Loucy (cell line): ENCODE results near the gene PLAC1.

Experiments used
- H2AFZ ChIP-seq: fragments of 200-600 bp; sonication (generic); 2 replicates; pipeline ENCODE4 v1.6.0; 2016; ENCODE audit warnings: antibody characterized with exemption, mild to moderate bottlenecking, low read length, moderate library complexity
- H3F3A ChIP-seq: fragments of 200-600 bp; 2 replicates; pipeline ENCODE4 v1.6.0; 2016; ENCODE audit warnings: antibody characterized with exemption, low read depth, mild to moderate bottlenecking
- H3K27me3 ChIP-seq: fragments of 200-600 bp; sonication (generic); 2 replicates; pipeline ENCODE4 v1.6.1; 2014; ENCODE audit warnings: low read length, mild to moderate bottlenecking; ENCODE audit not compliant: insufficient read depth, poor library complexity, severe bottlenecking
- H3K36me3 ChIP-seq: fragments of 200-600 bp; sonication (generic); 2 replicates; pipeline ENCODE4 v1.6.1; 2016; ENCODE audit warnings: low read length; ENCODE audit not compliant: insufficient read depth
- H3K4me1 ChIP-seq: fragments of 200-600 bp; sonication (generic); 2 replicates; pipeline ENCODE4 v1.5.1; 2014; ENCODE audit warnings: low read length, mild to moderate bottlenecking; ENCODE audit not compliant: insufficient read depth, poor library complexity, severe bottlenecking
- H3K4me2 ChIP-seq: fragments of 200-600 bp; sonication (generic); 2 replicates; pipeline ENCODE4 v1.6.0; 2014; ENCODE audit warnings: antibody characterized with exemption, low read length, low read depth, mild to moderate bottlenecking; ENCODE audit not compliant: poor library complexity, severe bottlenecking
- H3K4me3 ChIP-seq: fragments of 200-600 bp; sonication (generic); 2 replicates; pipeline ENCODE4 v1.5.1; 2014; ENCODE audit warnings: low read length, mild to moderate bottlenecking, mixed read lengths; ENCODE audit not compliant: poor library complexity, severe bottlenecking
- H3K79me2 ChIP-seq: fragments of 200-600 bp; sonication (generic); 2 replicates; pipeline ENCODE4 v1.6.1; 2014; ENCODE audit warnings: low read length; ENCODE audit not compliant: insufficient read depth
- H3K9ac ChIP-seq: fragments of 200-600 bp; sonication (generic); 2 replicates; pipeline ENCODE4 v1.6.0; 2014; ENCODE audit warnings: mild to moderate bottlenecking, low read depth, low read length, moderate library complexity; ENCODE audit not compliant: poor library complexity, severe bottlenecking
- H3K9me2 ChIP-seq: fragments of 200-600 bp; sonication (generic); replicated peaks from 2 replicates; pipeline ENCODE4 v1.6.1; 2016; ENCODE audit warnings: low read depth, low read length, mixed read lengths
- H3K9me3 ChIP-seq: fragments of 200-600 bp; sonication (generic); 2 replicates; pipeline ENCODE4 v1.6.1; 2014; ENCODE audit warnings: mild to moderate bottlenecking, antibody characterized with exemption, low read length, low read depth; ENCODE audit not compliant: insufficient read depth
- H4K20me1 ChIP-seq: fragments of 200-600 bp; sonication (generic); 2 replicates; pipeline ENCODE4 v1.6.0; 2014; ENCODE audit warnings: antibody characterized with exemption, low read length, mild to moderate bottlenecking; ENCODE audit not compliant: insufficient read depth, poor library complexity, severe bottlenecking
- EZH2phosphoT487 ChIP-seq: fragments of 200-600 bp; IDR thresholded peaks from 2 replicates; pipeline ENCODE4 v1.6.1; 2018; ENCODE audit warnings: antibody characterized with exemption, mild to moderate bottlenecking, moderate library complexity, borderline replicate concordance
- TF ChIP-seq, protein P1 (sequence below): fragments of 200-600 bp; sonication (generic); conservative IDR thresholded peaks from 2 replicates; pipeline ENCODE4 v1.5.1; 2014; ENCODE audit warnings: mild to moderate bottlenecking, antibody characterized with exemption, low read length

The PLAC1 gene

DNA sequence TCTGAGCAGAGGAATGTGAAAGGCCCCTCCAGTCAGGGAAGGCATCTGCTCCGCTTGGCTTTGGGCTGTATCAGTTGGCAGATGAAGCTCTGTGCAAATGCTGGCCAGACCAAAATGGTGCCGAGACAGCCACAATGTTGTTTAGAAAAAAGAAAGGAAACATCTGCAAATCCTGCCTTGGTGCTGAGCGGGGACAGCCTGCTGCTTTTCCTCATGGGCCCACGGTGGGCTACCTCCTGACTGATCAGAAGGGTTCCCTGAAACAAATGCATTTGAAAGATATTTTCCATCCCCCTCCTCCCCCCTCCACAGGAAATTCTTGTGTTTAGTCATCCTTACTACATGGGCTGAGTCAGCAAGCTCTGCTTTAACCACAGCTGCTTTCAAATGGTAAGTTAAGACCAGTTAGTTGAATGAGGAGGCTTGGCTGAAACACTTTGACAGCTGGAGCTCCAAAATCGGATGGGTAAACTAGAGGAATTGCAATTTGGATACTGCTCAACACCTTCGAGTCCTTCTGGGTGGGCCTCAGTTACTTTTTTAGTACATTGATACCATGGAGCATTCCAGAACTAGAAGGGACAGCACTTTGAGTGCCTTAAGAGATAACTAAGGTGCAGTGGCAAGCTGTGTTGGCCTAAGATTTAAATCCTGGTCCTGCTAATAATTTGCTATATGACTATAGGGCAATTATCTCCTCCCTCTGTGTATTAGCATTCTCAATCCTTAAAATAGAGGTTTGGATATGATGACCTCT, 36.0 kb downstream of the PLAC1 start:
- H4K20me1 ChIP-seq = no peaks in the 10 kb centered on the region
- H3K9me3 ChIP-seq = no peaks in the 10 kb centered on the region
- TF ChIP-seq, protein P1, sequence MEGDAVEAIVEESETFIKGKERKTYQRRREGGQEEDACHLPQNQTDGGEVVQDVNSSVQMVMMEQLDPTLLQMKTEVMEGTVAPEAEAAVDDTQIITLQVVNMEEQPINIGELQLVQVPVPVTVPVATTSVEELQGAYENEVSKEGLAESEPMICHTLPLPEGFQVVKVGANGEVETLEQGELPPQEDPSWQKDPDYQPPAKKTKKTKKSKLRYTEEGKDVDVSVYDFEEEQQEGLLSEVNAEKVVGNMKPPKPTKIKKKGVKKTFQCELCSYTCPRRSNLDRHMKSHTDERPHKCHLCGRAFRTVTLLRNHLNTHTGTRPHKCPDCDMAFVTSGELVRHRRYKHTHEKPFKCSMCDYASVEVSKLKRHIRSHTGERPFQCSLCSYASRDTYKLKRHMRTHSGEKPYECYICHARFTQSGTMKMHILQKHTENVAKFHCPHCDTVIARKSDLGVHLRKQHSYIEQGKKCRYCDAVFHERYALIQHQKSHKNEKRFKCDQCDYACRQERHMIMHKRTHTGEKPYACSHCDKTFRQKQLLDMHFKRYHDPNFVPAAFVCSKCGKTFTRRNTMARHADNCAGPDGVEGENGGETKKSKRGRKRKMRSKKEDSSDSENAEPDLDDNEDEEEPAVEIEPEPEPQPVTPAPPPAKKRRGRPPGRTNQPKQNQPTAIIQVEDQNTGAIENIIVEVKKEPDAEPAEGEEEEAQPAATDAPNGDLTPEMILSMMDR = no peak
- no peak for TF ChIP-seq EZH2phosphoT487
- no peaks in the 10 kb centered on the region for H3K27me3 ChIP-seq
- H3K79me2 ChIP-seq = no peaks in the 10 kb centered on the region
- no peaks in the 10 kb centered on the region for H3K9me2 ChIP-seq
- peaks cover 12% of the 10 kb centered on the region for H3K4me1 ChIP-seq
- no peak overlapping the region for H2AFZ ChIP-seq
- H3K4me3 ChIP-seq = peak overlapping the region; percentile 7
- peak overlapping the region; percentile 39 for H3K4me2 ChIP-seq
- no peak overlapping the region for H3K9ac ChIP-seq
- no peaks in the 10 kb centered on the region for H3K36me3 ChIP-seq
- H3F3A ChIP-seq = no peaks in the 10 kb centered on the region

DNA sequence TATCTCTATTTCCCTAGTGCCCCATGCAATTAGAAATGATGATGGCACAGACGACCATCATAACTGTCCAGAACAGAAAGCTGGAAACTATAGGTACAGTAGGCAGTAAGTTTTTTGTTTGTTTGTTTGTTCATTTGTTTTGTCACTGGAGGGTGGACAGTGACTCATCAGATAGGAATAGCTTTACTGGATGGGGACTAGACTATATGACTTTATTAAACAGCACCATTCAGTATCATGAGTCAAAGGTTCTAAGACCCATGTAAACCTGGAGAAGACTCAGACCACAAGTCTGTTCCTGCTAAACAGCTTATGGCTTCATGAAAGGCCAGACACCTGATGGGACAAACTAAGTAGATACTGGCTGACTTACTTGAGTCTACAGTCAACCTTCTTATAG, 38.4 kb downstream of the PLAC1 start:
- Histone ChIP-seq H4K20me1 (no peaks in the 10 kb centered on the region), H3K27me3 (no peaks in the 10 kb centered on the region)

DNA sequence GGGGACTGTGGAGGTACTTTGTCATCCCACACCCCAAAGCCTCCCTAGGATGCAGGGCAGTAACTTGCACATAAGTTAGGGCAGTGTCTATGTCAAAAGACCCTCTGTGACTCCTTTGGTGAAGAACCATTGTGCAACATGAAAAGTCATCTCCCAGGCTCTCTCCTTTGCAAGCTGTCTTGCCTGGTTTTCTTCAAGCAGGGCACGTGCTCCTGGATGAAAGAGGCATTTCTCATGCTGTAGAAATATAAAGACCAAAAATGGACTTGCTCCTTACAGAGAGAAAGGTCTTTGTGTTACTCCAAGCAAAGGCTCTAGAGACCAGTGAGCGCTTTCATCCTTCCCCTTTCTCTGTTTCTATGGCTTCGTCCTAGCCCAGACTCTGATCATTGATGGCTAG, 44.9 kb downstream of the PLAC1 start:
- Histone ChIP-seq H3K36me3 (no peaks in the 10 kb centered on the region), H3K4me2 (no peak overlapping the region), H3K9me2 (no peaks in the 10 kb centered on the region), H3K9me3 (no peaks in the 10 kb centered on the region), H3K4me1 (no peaks in the 10 kb centered on the region), H3K9ac (no peak overlapping the region), H2AFZ (no peak overlapping the region), H3K4me3 (no peak overlapping the region), H3K79me2 (no peaks in the 10 kb centered on the region), H3K27me3 (no peaks in the 10 kb centered on the region), H3F3A (no peaks in the 10 kb centered on the region), H4K20me1 (no peaks in the 10 kb centered on the region)
- no peak for TF ChIP-seq EZH2phosphoT487
- TF ChIP-seq, protein P1 = no peak

More for the DNA sequence above, 38.4 kb downstream of the PLAC1 start:
- Histone ChIP-seq H3K4me3 (no peak overlapping the region), H3K9me2 (no peaks in the 10 kb centered on the region), H3K79me2 (no peaks in the 10 kb centered on the region), H3K4me1 (peaks cover 12% of the 10 kb centered on the region), H3K9me3 (no peaks in the 10 kb centered on the region), H2AFZ (no peak overlapping the region), H3K9ac (no peak overlapping the region), H3K36me3 (no peaks in the 10 kb centered on the region), H3K4me2 (no peak overlapping the region), H3F3A (no peaks in the 10 kb centered on the region)
- TF ChIP-seq, protein P1 = no peak
- no peak for TF ChIP-seq EZH2phosphoT487
